SK-MEL-5 (cell line): ENCODE data around the gene FADS2. TPM values are rescaled to one million over a fixed set of nuclear protein-coding genes. Genes with fewer than 3 reads are reported as not detected.

Source experiments
- DNase-seq: peaks from one replicate; pipeline ENCODE4 v3.0.0-alpha.2; 2016; ENCODE audit warnings: low read depth, low spot score
- in situ Hi-C: cut with HindIII; loops from 2 replicates; pipeline ENCODE4 v1.10.0; 2016; ENCODE audit warnings: low sequenced_read_pairs, high pct_unique_total_duplicates, low pct_unique_long_range_greater_than_20kb
- total RNA-seq: library from RNA; depleted of rRNA; stranded (reverse); fragments of >200 nt; shearing (Covaris generic); gene quantifications from 2 replicates; pipeline ENCODE4 v1.2.3, GENCODE V29; 2014

The FADS2 gene
- total RNA-seq, 1 experiment from 2014 or later = 0.45 TPM

DNA sequence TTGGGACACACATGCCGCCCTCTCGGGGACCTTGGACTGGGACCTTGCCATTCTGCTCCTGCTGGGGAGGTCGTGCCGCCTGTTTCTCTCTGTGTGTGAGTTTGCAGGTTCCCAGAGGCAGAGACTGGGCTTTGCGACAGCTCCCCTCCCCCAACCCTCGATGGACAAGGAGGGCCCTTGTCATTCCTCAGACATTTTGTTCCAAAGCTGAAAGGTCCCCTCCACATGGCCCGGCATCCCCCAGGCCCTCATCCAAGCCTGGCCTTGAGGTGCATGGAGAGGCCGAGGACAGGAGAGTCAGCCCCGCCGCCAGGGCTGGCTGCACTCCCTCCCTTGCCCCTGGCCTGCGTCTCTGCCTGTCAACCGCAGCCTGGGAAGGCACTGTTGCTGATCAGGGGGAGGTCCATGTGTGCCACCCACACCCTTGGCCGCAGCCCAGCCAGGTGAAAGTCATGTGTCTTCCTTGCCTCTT is 25.6 kb downstream of the FADS2 start:
- DNase-seq = no peak
- in situ Hi-C loops = no loop called here

GRCh38 chr11:61854206-61854895 is 26.3 kb downstream of the FADS2 start:
- in situ Hi-C loops = no loop called here
- no peak for DNase-seq

DNA sequence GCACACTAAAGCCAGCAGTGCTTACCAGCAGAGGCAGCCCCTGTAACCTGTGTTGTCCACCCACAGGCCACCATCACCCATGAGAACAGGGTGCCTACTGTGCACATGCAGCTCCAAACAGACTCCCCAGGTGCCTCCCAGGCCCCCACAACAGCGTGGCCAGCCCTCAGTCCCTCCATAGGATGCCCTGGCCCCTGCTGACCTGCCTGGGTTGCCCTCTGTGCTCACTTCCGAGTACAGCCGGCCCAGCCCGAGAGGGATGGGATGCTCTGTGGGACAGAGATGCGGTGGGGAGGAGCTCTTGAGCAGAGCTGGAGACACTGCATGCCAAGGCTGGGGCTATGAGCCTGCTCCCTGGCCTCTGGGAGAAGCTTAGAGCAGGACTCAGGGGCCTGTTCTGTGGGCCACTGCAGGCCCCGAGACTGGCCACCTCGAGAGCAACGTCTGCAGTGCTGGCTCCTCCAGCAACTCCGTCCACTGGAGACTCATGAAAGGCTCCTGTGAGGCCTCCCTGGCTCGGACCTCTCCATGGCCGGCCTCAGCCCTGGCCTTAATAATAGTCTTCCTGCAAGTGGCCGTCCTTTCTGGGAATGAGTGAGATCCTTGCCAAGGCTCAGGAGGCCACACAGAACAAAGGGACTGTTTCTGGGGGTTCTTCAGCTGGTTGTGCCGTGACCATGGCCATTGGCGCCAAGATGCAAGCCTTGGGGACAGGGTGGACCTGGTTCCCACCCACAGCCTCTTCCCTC is 27.0 kb downstream of the FADS2 start:
- no peak for DNase-seq
- in situ Hi-C loops = no loop called here

- DNase-seq = no peak
- in situ Hi-C loops = no loop called here
Measured at GRCh38 chr11:61855939-61856680, 28.0 kb downstream of the FADS2 start.

- DNase-seq = peak; percentile 32
- in situ Hi-C loops = no loop called here
Measured at GRCh38 chr11:61860054-61860903, 32.2 kb downstream of the FADS2 start.

DNA sequence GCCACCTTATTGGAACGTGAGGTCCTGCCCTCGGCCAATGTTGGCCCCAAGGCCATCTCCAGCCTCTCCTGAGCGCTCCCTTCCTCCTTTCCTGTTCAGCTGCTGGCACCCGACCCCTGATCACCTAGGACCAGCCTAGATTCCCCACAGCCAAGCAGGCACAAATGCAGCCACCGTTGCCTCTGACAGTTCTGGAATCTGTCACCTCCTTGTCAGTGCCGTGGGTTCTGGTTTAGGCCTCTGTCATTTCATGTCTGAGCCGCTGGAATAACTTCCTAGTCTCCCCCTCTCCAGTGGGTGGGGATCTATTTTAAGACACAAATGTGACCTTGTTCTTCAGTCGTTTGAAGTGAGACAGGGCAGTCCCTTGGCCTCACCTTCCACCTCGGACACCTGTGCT is 33.5 kb downstream of the FADS2 start:
- no peak for DNase-seq
- in situ Hi-C loops = no loop called here

GRCh38 chr11:61862714-61863547 is 34.8 kb downstream of the FADS2 start:
- no peak for DNase-seq

DNA sequence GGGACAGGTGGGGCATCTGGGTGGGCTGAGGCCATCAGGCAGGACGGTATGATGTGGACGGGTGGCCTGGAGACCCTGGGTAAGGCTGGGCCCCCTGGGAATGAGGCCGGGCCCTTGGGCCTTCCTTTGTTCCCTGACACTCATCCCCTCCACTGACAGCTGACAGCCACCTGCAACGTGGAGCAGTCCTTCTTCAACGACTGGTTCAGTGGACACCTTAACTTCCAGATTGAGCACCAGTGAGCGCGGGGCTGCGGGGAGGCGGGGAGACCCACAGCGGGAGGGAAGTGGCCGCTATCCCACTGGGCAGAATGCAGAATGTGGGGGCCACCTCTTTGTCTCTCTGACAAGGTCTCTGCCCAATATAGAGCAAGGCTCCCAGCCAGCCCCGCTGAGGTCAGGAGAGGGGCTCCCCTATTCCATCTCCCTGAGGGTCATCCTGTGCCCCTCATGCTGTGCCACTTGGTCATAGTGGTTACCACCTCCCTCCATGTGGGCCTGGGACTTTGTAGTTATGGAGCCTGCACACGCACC is 35.5 kb downstream of the FADS2 start:
- in situ Hi-C loops = no loop called here
- no peak for DNase-seq

More at GRCh38 chr11:61862714-61863547, 34.8 kb downstream of the FADS2 start:
- in situ Hi-C loops = no loop called here

GRCh38 chr11:61864814-61865775 is 37.0 kb downstream of the FADS2 start:
- no peak for DNase-seq
- in situ Hi-C loops = no loop called here

- in situ Hi-C loops = no loop called here
- DNase-seq = no peak
Measured at GRCh38 chr11:61866231-61866957, 38.3 kb downstream of the FADS2 start.

- DNase-seq = no peak
- in situ Hi-C loops = no loop called here
Measured at GRCh38 chr11:61866958-61867343, 38.9 kb downstream of the FADS2 start.

GRCh38 chr11:61868571-61869428 is 40.7 kb downstream of the FADS2 start:
- in situ Hi-C loops = no loop called here

DNA sequence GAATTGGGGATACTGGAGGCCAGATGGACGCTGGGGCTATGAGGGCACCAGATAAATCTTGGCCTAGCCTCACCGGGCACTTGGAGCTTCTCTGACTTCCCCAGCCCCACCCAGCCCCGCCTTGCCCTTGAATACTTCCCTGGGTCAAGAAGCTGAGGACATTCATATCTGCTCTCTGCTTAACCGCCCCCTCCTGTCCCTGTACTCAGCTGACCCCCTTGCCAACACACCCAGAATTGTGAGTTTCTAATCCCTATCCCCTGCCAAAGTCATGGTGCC is 41.3 kb downstream of the FADS2 start:
- in situ Hi-C loops = no loop called here
- DNase-seq = no peak

More at GRCh38 chr11:61868571-61869428, 40.7 kb downstream of the FADS2 start:
- DNase-seq = no peak

DNA sequence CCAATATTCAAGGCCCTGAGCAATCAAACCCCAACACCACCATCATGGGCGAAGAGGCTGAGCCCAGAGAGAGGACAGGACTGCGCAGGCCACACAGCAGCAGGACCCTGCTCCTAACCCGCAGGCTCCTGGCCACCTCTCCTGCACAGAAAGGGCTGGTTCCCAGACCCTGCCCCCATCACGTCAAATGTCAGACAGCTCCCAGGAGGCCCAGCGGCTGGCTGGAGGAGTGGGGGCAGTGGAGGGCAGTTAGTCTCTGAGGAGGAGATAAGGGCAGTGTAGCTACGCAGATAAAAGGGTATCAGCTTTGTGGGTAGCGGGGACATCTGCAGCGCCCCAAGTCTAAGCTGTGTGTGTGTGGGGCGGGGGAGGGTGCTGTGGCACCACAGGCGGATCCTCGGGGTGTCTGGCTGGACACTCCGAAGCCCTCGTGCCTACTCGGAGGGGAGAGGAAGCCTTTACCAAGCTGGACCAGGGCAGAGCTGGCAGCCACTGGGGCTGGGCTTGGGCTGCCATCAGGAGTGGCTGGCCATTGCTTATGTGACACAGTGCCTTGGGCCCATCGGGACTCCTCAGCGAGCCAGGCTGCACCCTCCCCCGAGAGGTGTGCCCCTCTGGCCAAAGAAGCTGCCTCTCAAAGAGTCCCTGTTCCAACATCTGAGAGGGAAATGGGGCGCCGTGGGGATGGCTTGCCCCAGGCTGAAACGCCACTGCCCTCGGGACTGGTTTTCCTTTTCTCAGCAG is 41.8 kb downstream of the FADS2 start:
- in situ Hi-C loops = no loop called here
- DNase-seq = no peak
